Ramos (cell line): ENCODE measurements around the gene SETX.

Experiments used
- in situ Hi-C: fragments of 300-500 bp; cut with MboI; formaldehyde crosslinking; loops from one replicate; pipeline ENCODE4 v1.14.3; 2022; ENCODE audit warnings: low sequenced_read_pairs; ENCODE audit not compliant: unreplicated experiment

SETX gene

GRCh38 chr9:132226571-132227430 is 128.0 kb downstream of the SETX start:
- in situ Hi-C loops: no loop called here

- in situ Hi-C loops: no loop called here
Observed at GRCh38 chr9:132224645-132225044, 130.1 kb downstream of the SETX start.

GRCh38 chr9:132221941-132222340 is 132.8 kb downstream of the SETX start:
- in situ Hi-C loops: no loop called here

GRCh38 chr9:132218208-132218607 is 136.6 kb downstream of the SETX start:
- in situ Hi-C loops: no loop called here

GRCh38 chr9:132216861-132217619 is 137.7 kb downstream of the SETX start:
- in situ Hi-C loops: no loop called here

GRCh38 chr9:132214027-132214622 is 140.7 kb downstream of the SETX start:
- in situ Hi-C loops: no loop called here

- in situ Hi-C loops: no loop called here
Observed at GRCh38 chr9:132211570-132211969, 143.2 kb downstream of the SETX start.
